Measurements from ENCODE around the gene PNPT1. TPM values are rescaled to one million over a fixed set of nuclear protein-coding genes. Genes with fewer than 3 reads are reported as not detected.

PNPT1 gene
- total RNA-seq, 1 experiment from 2014 or later, result 31.7 TPM

DNA sequence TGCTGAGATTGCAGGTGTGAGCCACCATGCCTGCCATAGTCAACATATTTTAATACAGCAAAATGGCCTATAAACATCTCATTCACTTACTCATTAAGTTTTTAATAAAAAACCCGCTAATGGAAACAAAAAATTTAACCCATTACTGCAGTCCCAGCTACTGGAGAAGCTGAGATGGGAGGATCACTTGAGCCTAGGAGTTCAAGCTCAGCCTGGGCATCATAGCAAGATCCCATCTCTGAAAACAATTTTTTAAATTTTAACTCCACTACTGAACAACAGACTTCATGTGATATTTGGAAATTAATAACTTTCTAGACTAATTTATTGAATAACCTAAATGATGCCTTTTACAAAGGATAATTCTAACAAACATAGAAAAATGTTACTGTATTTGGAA, 81.6 kb downstream of the PNPT1 start:
- H3K9ac ChIP-seq (ENCODE audit: low read length), result no peak overlapping the region
- POLR2A ChIA-PET, result no interaction called here
- no peaks in the 10 kb centered on the region for H3K27me3 ChIP-seq (ENCODE audit: insufficient read depth, low read length)
- no peak overlapping the region for H3K4me2 ChIP-seq (ENCODE audit: low read length)
- no peak for ATAC-seq
- no peak overlapping the region for H3K4me3 ChIP-seq (replicated peaks in 1 of 2; ENCODE audit: low read depth in 1 of 2, low read length in 2 of 2)
- no peaks in the 10 kb centered on the region for H3K9me2 ChIP-seq (ENCODE audit: insufficient read depth)
- peaks cover 16 to 19% of the 10 kb centered on the region in 2 experiments for H3K36me3 ChIP-seq (ENCODE audit: control insufficient read depth in 1 of 2, insufficient read depth in 2 of 2, low read length in 2 of 2)
- no peaks in the 10 kb centered on the region; the same call in 1 of the 2 replicates for H4K20me1 ChIP-seq (ENCODE audit: insufficient read depth)
- intact Hi-C loops (cut with micrococcal nuclease), result no loop called here
- DNase-seq (ENCODE audit: low read depth, low spot score), result no peak
- H3K27ac ChIP-seq (ENCODE audit: low read depth, low read length), result no peak overlapping the region
- H3K9me3 ChIP-seq (ENCODE audit: control insufficient read depth in 1 of 2, insufficient read depth in 1 of 2, low read depth in 1 of 2, low read length in 2 of 2), result no peaks in the 10 kb centered on the region
- TF ChIP-seq YY1 (IDR thresholded peaks at IDR 0.05; ENCODE audit: extremely low read depth, insufficient replicate concordance, low read depth, low read length), result no peak
- no peak for TF ChIP-seq TCF7L2 (IDR thresholded peaks at IDR 0.05; ENCODE audit: borderline replicate concordance, extremely low read depth, insufficient read depth, insufficient read length)
- TF ChIP-seq, protein P1, sequence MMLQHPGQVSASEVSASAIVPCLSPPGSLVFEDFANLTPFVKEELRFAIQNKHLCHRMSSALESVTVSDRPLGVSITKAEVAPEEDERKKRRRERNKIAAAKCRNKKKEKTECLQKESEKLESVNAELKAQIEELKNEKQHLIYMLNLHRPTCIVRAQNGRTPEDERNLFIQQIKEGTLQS (IDR thresholded peaks at IDR 0.05), result no peak
- TF ChIP-seq EZH2phosphoT487 (IDR thresholded peaks at IDR 0.05; ENCODE audit: borderline replicate concordance), result no peak
- no peak for TF ChIP-seq SRF (IDR thresholded peaks at IDR 0.05; ENCODE audit: low read depth)
- no peak for TF ChIP-seq CBX3 (IDR thresholded peaks at IDR 0.05; ENCODE audit: low read depth)
- TF ChIP-seq SP1 (IDR thresholded peaks at IDR 0.05; ENCODE audit: low read depth), result no peak
- TF ChIP-seq EZH2 (IDR thresholded peaks at IDR 0.05), result no peak
- no peak for TF ChIP-seq SIN3A (IDR thresholded peaks at IDR 0.05; ENCODE audit: low read depth)
- no peak for TF ChIP-seq POLR2A (IDR thresholded peaks at IDR 0.05; ENCODE audit: borderline replicate concordance, extremely low read depth, insufficient read depth, insufficient read length)
- TF ChIP-seq FOSL1 (IDR thresholded peaks at IDR 0.05; ENCODE audit: low read depth), result no peak
- TF ChIP-seq ELF1 (IDR thresholded peaks at IDR 0.05; ENCODE audit: borderline replicate concordance, low read depth), result no peak
- TF ChIP-seq ZNF274 (IDR thresholded peaks at IDR 0.05; ENCODE audit: low read depth, low read length), result no peak
- peaks cover 67% of the 10 kb centered on the region for H3K79me2 ChIP-seq (ENCODE audit: insufficient read depth, low read length)
- BruUV-seq (replicated peaks), result no TSS peak
- no peak overlapping the region for H2AFZ ChIP-seq (ENCODE audit: low read depth, low read length, poor library complexity, severe bottlenecking)
- peaks cover 0 to 6% of the 10 kb centered on the region in 2 experiments; a peak in 2 of 4 replicates for H3K4me1 ChIP-seq (ENCODE audit: control insufficient read depth in 1 of 2, insufficient read depth in 2 of 2, low read length in 2 of 2)
- RAD21 ChIA-PET (ENCODE audit: low non-redundant PET in 1 of 2, low total read pairs in 2 of 2, uncharacterized antibody in 2 of 2, unreplicated experiment in 2 of 2), result no interaction called here
- CTCF ChIA-PET, result no interaction called here
